HG03520 (cell line): Measurements from ENCODE around the gene TMA16.

Experiments used
- ATAC-seq: cut with Tn5 transposase; IDR thresholded peaks from one replicate; pipeline ENCODE4 v1.9.1; 2021; ENCODE audit warnings: mild to moderate bottlenecking, moderate library complexity; ENCODE audit not compliant: unreplicated experiment

The TMA16 gene

GRCh38 chr4:163558539-163559044 is 64.1 kb downstream of the TMA16 start:
- ATAC-seq = peak; percentile 65

DNA sequence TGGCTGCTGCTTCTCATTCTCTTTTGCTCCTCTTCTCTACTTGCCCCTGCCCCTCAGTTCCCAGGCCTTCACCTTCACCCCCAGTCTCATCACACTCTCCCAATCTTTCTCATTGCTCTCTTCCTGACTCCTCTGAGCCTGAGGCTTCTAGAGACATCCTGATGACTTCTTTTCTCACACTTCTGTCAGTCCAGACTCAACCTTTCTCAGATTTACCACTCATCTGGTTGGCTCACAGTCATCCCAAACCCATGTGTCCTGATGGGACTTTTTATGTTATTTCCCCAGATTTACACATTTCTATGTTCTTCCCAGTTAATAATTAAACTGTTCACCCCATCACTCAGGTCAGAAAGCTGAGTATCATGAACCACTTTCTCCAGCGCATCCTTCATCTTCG is 68.0 kb downstream of the TMA16 start:
- no peak for ATAC-seq

DNA sequence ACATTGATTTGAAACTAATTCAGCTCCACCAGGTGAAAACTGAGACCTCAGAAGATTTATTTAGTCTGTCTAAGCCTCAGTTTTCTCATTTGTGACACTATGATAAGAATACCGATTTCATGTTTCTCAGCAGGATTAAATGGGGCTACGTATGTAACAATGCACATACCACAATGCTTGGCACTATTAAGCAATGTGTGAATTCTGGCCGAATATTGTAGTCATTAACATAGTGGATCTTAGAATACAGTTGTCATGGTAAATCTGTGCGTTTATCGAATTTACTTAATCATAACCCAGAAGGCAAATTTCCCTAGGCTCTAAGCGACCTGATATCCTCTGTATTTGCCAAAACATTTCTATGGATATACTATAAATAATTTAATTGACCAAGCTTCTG is 69.1 kb downstream of the TMA16 start:
- no peak for ATAC-seq

DNA sequence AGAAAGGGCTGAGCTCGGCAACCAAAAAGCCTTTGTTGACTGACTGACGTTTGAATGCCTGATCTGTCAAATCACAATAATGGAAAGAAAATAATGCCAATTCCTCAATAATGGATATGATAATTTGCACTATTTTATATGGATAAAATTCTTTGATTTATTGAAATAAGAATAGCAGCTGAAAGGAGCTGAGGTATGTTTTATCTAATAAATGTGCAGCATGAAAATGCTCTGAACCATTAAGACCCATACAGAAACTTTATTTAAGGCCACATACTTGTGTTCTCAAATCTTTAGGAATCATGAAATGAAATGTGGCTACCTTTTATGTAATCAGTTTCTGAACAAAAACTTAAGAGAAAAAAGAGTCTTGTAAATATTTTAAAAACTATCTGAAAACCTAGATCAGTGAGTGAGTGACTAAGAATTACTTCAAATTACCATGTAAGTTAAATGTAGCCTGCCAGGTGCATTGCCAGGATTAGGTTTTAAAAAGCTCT is 69.8 kb downstream of the TMA16 start:
- no peak for ATAC-seq

- no peak for ATAC-seq
Measured at GRCh38 chr4:163565226-163566135, 71.0 kb downstream of the TMA16 start.

GRCh38 chr4:163566257-163566796 is 71.8 kb downstream of the TMA16 start:
- no peak for ATAC-seq

DNA sequence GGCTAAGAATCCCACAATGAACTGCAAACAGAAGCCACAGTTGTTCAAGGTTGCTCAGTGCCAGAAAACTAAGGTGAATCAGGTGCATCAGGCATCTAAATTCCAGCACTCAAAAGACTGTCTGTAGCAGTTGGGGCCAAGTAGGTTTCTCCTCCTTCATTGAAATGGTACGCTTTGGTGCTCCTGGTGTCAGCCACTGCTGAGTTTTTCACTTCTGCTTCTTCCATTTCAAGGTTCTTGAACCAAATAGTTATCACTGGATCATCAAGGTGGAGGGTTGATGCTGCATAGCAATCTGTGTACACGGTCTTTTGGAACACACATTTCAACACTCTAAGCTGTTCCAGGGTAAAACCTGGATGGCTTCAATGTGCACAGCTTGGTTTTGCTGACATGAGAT is 74.4 kb downstream of the TMA16 start:
- ATAC-seq = peak; percentile 68
